Muscle of leg (tissue), 11 donors: ENCODE results near the gene NOS1AP. TPM values are rescaled to one million over a fixed set of nuclear protein-coding genes. Genes with fewer than 3 reads are reported as not detected.
"Not testable (repeated sequence)": the region's sequence is repeated elsewhere in the genome, so short reads cannot be mapped to it uniquely, and the experiment has no call there.

ENCODE experiments used
- DNase-seq: peaks from one replicate; pipeline ENCODE4 v3.0.0; 2013
- H3K27ac ChIP-seq: one replicate; pipeline ENCODE4 v1.5.1; 2013; ENCODE audit warnings: mild to moderate bottlenecking, low read length, control low read depth
- H3K27me3 ChIP-seq: one replicate; pipeline ENCODE4 v1.6.1; 2013; ENCODE audit warnings: low read length; ENCODE audit not compliant: control insufficient read depth, insufficient read depth
- H3K36me3 ChIP-seq: one replicate; pipeline ENCODE4 v1.6.1; 2013; ENCODE audit warnings: low read length; ENCODE audit not compliant: control insufficient read depth, insufficient read depth
- H3K4me1 ChIP-seq: one replicate; pipeline ENCODE4 v1.6.1; 2013; ENCODE audit warnings: low read length; ENCODE audit not compliant: control insufficient read depth, insufficient read depth
- H3K4me3 ChIP-seq: one replicate; pipeline ENCODE4 v1.5.1; 2013; ENCODE audit warnings: low read length, control low read depth
- H3K9me3 ChIP-seq: replicated peaks from 2 replicates; pipeline ENCODE4 v1.6.1; 2013; ENCODE audit warnings: low read depth, low read length; ENCODE audit not compliant: control insufficient read depth
- WGBS: methylation state at CpG from one replicate; pipeline ENCODE4 v1.1.5; 2013; ENCODE audit warnings: missing lambda C conversion rate; ENCODE audit not compliant: insufficient coverage; 5-methylcytosine and 5-hydroxymethylcytosine counted together
- polyA plus RNA-seq, 8 donors: library from polyadenylated mRNA; unstranded; fragments of 120-200 nt; gene quantifications; one replicate each; pipeline versions ENCODE4 v1.2.1 to v1.2.3, GENCODE V29; 2013; ENCODE audit warnings: inconsistent platforms in 1 of 8, low replicate concordance in 1 of 8; ENCODE audit not compliant: insufficient read length in 8 of 8, insufficient read depth in 1 of 8
- total RNA-seq: library from RNA; stranded (reverse); fragments of 120-200 nt; gene quantifications from one replicate; pipeline ENCODE4 v1.2.4, GENCODE V29; 2013

The NOS1AP gene
- total and polyA plus RNA-seq, 9 donors, result 0.40 to 1.8 (median 0.88) TPM

DNA sequence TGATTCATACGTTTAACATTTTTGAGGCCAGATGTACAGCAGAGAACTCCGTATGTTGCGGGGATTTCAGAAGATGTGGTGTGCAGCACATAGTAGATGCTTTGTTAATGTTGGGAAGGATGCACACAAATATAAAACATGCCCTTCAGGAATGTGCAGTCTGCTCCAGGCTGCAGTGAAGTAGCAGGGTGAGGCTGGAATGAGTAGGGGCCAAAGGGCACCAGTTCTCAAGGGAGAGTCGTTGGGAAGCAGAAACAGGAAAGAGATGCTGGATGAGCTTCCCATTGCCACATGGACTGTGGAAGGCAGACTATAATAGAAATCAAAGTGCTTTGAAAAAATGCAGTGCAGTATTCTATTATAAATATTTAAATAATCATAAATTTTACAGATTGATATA lies 126.9 kb downstream of the NOS1AP start:
- H3K4me1 ChIP-seq, result peaks cover 21% of the 10 kb centered on the region
- WGBS, result 75% methylated on average over 3 of the region's 4 CpGs
- no peaks in the 10 kb centered on the region for H3K27me3 ChIP-seq

DNA sequence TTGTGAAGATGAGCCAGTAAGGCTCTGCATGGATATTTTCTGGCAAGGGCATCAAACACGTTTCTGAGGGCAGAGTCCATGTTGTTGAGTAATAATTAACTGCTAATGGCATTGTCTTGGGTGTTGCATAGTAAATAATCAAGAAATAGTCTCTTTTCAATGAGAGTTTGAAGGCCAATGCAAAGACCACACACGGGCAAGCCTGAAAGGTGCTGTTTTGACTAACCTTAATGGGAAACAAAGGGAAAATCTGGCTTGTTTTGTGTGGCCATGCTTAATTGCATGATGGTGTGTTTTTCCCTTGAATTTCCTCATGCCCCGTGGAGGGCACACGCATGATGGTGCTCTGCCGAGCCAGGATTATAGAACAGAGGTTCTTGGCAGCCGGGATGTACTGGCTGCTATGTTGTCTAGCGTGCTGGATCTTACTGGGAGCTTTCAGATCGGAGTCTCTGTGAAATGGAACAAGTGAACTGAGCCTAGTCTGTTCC lies 127.6 kb downstream of the NOS1AP start:
- 86% methylated on average over 8 of the region's 8 CpGs for WGBS
- Histone ChIP-seq H3K27me3 (no peaks in the 10 kb centered on the region), H3K27ac (no peak overlapping the region), H3K4me3 (no peak overlapping the region), H3K4me1 (peaks cover 21% of the 10 kb centered on the region), H3K36me3 (no peaks in the 10 kb centered on the region), H3K9me3 (no peaks in the 10 kb centered on the region)
- no peak for DNase-seq

More for the DNA sequence above, 126.9 kb downstream of the NOS1AP start:
- DNase-seq, result no peak
- Histone ChIP-seq H3K9me3 (no peaks in the 10 kb centered on the region), H3K4me3 (no peak overlapping the region), H3K36me3 (no peaks in the 10 kb centered on the region), H3K27ac (no peak overlapping the region)

DNA sequence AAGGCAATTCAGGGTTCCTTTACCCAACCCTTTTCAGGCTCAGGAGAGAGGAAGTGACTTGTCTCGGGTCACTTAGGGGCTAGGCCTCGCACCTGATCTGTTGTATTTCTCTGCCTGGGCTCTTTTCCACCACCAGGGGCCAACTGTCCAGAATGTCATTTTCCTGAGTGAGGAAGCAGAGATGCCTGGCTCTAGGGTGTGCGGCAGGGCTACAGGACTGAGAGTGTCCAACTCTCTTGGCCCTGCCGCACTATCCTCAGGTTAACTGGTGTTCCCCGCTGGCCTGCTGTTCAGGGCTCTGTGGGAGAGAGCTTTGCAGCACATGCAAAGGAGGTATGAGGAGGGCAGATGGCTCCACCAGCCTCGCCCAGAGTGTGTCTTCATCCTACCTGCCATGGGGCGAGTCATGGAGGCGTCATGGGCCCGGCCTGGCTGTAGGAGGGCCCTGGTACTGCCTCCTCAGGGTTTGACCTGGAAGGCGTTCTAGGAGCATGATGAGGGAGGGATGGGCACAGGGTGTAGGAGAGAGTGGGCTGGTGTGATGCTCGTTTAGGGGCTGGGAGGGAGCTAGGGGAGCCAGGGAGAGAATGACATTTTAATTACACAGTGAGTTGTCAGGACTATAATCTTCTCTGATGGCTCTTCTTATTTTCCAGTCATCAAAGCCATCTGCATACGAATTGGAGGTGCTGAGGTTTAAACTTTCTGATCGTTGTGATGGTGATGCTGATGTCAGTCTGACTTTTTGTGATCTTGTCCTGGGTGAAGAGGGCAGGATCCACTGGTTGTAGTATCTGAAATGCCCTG lies 128.3 kb downstream of the NOS1AP start:
- H3K27ac ChIP-seq, result no peak overlapping the region
- no peaks in the 10 kb centered on the region for H3K36me3 ChIP-seq
- H3K4me1 ChIP-seq, result peaks cover 15% of the 10 kb centered on the region
- DNase-seq, result no peak
- 86% methylated on average over 6 of the region's 13 CpGs for WGBS
- no peaks in the 10 kb centered on the region for H3K9me3 ChIP-seq
- H3K27me3 ChIP-seq, result no peaks in the 10 kb centered on the region
- H3K4me3 ChIP-seq, result no peak overlapping the region

DNA sequence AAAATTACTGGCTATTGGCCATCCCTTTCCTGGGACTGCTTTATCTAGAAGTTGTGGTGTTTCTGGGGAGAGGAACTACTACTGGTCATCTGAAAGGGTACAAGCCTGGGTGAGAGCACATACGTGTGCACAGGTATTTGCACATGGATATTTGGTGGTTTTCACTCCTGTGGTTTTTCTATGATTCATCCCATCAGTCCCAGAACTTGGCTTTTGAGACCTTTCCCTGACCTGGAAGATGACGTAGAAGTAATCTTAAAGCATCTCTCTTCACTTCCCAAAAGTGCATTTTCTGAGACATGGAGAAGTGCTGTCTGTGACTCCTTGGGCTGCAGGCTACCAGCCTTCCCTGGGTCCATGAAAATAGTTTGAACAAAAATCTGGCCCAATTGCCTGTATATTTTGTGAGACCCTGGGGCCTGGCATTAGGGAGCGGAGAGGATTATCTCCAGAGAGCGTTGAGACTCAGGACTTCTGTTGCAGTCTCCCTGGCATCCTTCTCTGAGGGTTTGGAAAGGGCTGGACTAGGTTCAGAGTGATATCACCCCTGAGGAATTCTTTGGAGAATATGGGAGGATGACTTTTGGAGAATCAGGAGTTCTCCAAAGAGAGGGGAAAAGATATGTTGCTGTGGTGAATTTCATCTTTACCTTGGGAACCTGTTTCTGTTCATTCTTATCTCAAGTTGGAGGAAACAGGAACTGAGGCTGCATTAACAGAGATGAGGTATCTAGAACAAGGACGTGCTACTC lies 130.8 kb downstream of the NOS1AP start:
- Histone ChIP-seq H3K4me3 (no peak overlapping the region), H3K36me3 (no peaks in the 10 kb centered on the region), H3K9me3 (no peaks in the 10 kb centered on the region), H3K27me3 (no peaks in the 10 kb centered on the region), H3K4me1 (no peaks in the 10 kb centered on the region), H3K27ac (no peak overlapping the region)
- DNase-seq, result no peak
- WGBS, result 94% methylated on average over 2 of the region's 5 CpGs

DNA sequence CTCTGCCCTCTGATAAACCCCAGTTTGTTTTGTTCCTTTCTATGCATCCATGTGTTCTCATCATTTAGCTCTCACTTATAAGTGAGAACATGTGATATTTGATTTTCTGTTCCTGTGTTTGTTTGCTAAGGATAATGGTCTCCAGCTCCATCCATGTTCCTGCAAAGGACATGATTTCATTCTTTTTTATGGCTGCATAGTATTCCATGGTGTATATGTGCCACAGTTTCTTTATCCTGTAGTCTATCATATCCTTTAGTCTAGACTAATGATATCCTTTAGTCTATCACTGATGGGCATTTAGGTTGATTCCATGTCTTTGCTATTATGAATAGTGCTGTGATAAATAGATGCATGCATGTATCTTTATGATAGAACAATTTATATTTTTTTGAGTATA lies 131.6 kb downstream of the NOS1AP start:
- H3K9me3 ChIP-seq, H3K4me1 ChIP-seq, H3K27me3 ChIP-seq, H3K27ac ChIP-seq, DNase-seq, H3K4me3 ChIP-seq, H3K36me3 ChIP-seq: not testable (repeated sequence)

DNA sequence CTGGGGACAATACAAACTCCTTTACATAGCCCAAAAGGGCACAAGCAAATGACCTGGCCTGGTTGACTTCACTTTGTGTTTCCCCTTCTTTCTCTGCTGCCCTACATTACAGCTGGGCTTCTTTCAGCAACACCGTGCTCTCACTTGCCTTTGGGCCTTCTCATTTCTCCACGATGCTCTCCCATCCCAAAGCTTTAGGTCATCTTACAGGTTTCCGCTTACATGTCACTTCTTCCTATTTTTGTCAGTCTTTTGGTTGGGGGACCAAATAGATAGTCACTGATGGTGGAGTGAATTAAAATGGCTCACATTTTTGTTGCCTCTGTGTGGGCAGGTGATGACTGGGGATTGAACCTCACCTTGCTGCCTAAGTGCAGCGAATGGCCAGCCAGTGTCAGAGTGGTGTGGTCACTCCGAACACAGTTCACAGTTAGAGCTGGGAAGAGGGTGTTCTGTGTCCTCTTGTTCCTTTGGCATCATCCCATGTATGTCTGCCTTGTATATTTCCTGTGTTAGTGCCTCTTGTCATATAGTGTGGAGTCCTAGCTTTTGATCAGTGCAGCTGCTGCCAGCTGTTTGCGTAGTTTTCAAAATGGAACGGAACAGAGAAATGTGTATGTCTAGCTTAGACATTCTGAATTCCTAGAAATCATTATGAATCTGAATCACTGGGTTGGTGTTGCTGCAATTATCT lies 134.8 kb downstream of the NOS1AP start:
- no peaks in the 10 kb centered on the region for H3K27me3 ChIP-seq
- no peak overlapping the region for H3K4me3 ChIP-seq
- no peaks in the 10 kb centered on the region for H3K9me3 ChIP-seq
- peaks cover 3% of the 10 kb centered on the region for H3K4me1 ChIP-seq
- no peak overlapping the region for H3K27ac ChIP-seq
- DNase-seq, result no peak
- 50% methylated on average over 4 of the region's 7 CpGs for WGBS
- no peaks in the 10 kb centered on the region for H3K36me3 ChIP-seq

DNA sequence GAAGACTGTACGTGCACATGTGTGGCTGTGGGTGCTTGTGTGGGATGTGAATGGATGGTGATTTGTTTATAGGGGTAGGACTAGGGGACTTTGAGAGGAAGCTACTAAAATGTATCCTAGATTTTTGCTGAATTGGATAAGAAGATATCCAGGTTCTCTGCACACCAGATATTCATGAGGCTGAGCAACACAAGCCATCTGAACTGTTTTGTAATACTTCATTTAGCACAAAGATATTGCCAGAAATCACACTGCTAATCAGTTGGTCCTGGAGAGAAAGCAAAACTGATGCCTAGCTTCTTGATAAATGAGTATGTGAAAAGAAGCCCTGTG lies 135.3 kb downstream of the NOS1AP start:
- no peaks in the 10 kb centered on the region for H3K9me3 ChIP-seq
- no CpG with 5 or more reads among the region's 1 CpG for WGBS

DNA sequence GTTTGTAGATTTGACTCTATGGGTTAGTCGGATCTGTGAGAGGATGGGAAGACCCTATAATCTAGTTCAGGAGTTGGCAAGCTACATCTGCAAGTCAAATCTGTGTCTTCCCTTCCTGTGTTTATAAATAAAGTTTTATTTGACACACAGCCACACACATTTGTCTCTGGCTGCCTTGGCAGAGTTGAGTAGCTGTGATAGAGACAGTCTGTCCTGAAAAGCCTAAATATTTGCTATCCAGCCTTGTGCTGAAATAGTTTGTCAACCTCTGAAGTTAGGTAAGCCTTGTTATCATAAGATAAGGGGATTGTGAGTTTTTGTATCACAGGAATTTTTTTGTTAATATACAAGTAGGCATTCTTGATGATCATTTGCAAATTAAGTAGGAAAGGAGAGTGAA lies 136.8 kb downstream of the NOS1AP start:
- DNase-seq, result no peak
- Histone ChIP-seq H3K27ac (no peak overlapping the region), H3K4me3 (no peak overlapping the region), H3K9me3 (no peaks in the 10 kb centered on the region), H3K27me3 (no peaks in the 10 kb centered on the region), H3K36me3 (no peaks in the 10 kb centered on the region), H3K4me1 (peaks cover 3% of the 10 kb centered on the region)
- no CpG with 5 or more reads among the region's 1 CpG for WGBS

More for the DNA sequence above, 135.3 kb downstream of the NOS1AP start:
- Histone ChIP-seq H3K4me1 (peaks cover 3% of the 10 kb centered on the region), H3K27me3 (no peaks in the 10 kb centered on the region), H3K27ac (no peak overlapping the region), H3K4me3 (no peak overlapping the region), H3K36me3 (no peaks in the 10 kb centered on the region)
- DNase-seq, result no peak

DNA sequence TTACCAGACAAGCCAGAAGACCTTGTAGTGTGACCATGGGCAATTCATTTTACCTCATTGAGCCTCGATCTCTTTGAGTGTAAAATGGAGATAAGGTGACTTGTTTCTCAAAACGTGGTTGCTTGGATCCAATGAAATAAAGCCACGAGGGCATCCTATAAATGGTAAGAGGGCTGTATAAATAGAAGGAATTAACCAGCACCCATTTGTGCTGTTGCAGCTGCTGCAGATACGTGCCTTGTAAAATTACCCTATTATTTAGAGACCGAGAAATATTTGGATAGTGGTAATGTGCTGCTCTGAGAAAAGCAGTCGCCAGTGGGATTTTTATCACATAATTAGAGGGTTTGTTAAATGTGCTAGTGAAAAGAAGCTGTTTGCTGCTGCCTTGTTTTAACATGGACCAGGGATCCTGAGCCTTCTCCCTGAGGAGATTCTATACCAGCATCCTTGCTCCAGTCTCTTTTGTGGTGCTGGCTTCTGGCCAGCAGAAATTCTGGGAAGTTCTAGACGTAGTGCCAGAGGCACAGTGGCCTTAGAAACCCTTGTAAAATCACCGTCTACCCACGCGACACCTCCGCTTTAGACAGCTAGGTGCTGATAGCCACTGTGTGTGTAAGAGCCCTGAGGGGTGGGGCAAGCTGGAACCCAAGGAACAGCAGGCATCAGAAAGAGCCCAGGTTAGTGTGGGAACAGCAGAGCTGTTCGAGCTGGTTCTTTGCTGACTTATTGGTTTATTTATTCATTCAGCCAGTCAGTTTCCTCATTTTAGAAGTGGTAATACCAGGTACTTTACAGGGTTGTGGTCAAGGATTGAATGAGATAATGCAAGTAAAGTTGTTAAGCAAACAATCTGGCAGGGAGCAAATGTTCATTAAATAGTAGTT lies 137.5 kb downstream of the NOS1AP start:
- Histone ChIP-seq H3K27ac (no peak overlapping the region), H3K4me3 (no peak overlapping the region), H3K4me1 (peaks cover 3% of the 10 kb centered on the region), H3K36me3 (no peaks in the 10 kb centered on the region), H3K27me3 (no peaks in the 10 kb centered on the region), H3K9me3 (no peaks in the 10 kb centered on the region)
- WGBS, result 67% methylated on average over 1 of the region's 12 CpGs
- no peak for DNase-seq
